ENCODE results near the gene CHGA.

The CHGA gene

GRCh38 chr14:92931681-92932447 lies 8.9 kb downstream of the CHGA start:
- DNase-seq, result no peak

GRCh38 chr14:92932448-92933395 lies 9.8 kb downstream of the CHGA start:
- DNase-seq, result no peak

GRCh38 chr14:92933481-92933880 lies 10.5 kb downstream of the CHGA start:
- no peak for DNase-seq

GRCh38 chr14:92934196-92935085 lies 11.5 kb downstream of the CHGA start:
- DNase-seq, result no peak

GRCh38 chr14:92935446-92935845 lies 12.5 kb downstream of the CHGA start:
- DNase-seq, result no peak

- DNase-seq, result no peak
These were observed 13.1 kb downstream of the CHGA start for GRCh38 chr14:92936085-92936484.

DNA sequence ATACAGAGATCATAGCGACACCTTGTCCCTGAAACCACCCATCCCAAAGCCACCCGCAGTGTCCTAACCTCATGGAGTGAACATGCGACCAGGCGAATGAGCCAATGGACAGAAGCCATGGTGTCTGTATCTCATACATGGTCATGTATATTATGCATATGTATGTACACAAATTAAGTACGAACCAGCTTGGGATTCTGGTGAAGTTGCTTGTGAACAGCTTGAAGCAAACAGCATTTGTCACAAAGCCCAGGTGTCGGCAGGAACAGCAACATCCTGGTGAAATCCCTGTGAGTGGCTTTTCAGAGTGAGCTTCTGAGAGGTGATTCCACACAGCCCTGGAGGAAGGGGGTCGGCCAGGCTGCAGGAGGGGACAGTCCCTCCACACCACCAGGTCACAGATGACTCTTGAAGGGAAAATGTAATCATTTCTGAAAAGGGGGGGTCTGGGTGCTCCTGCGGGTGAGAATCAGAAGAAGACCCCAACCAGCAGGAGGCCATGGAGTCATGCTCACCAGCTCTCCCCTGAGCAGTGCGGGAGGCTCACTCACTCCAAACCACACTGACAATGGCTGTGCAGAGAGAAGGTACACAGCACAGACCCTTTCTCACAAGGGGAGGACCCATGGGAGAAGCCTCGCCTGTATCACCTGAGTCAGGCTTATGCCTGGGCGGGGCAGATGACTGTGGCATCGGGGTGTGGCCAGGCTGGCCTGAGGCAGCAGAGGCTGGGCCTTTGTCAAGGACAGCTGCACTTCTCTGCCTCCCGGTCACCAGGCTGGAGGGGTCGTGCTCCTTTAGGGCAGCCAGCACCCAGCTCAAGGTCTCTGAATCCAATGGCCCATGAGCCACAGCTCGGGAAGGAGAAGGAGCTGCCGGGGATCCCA lies 14.3 kb downstream of the CHGA start:
- no peak for DNase-seq

GRCh38 chr14:92938235-92938875 lies 15.4 kb downstream of the CHGA start:
- DNase-seq, result no peak

DNA sequence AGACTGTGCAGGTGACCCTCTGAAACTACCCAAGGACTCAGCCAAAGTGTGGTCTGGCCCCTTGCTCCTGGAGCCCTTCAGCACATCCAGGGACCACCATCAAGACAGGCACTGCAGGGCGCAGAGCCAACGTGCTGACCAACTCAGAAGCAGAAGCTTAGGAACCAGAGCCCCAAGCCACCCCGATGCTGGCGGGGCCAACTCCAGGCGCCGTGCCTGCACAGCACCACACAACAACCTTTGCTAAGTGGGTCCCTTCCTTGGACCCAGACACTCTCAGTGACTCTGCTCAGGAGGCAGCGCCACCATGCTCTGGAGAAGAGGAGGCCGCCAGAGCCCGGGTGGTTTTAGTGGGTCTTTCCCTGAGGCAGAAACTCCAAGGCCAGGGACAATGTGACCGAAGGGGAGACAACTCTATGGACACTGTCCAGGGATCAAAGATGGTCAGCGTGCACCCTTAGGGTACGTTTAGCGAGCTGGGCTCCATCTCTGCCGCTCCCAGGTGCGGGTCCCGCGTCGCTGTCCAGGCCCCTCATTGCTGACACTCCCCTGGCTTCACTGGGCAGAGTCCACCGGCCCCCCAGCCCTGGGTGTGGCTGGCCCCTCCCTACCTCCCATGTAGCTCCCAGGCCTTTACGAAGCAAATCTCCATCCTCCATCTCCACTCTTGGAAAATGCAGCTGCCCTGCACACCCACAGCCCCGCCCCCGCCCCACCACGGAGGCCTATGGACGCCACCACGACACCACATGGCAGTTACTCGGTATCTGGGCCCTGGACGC lies 16.1 kb downstream of the CHGA start:
- DNase-seq, result no peak

- no peak for DNase-seq
These were observed 16.7 kb downstream of the CHGA start for GRCh38 chr14:92939699-92940098.

DNA sequence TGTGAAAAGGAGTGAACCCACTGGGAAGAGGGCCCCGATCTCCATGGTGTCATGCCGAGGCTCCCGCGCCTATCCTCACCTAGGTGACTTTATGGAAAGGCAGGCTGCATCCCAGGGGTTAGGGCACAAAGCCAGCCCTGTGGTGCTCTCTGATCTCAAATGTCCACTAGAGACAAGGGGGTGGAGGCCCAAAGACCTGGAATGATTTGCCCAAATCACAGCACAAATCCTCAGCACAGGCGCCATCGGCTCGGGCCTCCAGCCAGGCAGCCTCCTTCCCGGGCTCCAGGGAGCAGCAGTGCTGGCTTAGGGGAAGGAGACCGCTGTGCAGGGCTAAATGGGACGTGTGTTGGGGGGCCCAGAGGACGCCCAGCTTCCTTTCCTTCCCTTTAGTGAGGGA lies 17.6 kb downstream of the CHGA start:
- DNase-seq, result no peak

- no peak for DNase-seq
These were observed 18.6 kb downstream of the CHGA start for GRCh38 chr14:92941531-92941930.

DNA sequence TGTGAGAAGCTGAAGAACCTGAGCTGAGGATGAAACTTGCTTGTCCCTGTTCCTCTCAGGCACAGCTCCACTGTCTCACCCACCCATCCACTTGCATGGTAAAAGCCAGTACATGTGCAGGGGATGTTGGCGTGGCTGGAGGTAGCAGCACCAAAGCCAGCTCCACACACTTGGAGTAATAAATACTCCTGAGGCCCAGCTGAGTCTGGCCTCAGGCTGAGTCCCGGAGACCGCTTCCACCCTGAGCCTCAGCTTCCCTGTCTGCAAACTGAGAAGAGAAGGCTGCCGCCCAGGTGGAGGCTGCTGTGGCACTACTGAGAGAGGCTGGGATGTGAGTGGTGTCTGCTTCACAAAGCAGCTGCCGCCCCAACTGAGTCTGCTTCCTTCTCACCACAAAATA lies 19.2 kb downstream of the CHGA start:
- DNase-seq, result no peak

GRCh38 chr14:92942576-92942975 lies 19.6 kb downstream of the CHGA start:
- no peak for DNase-seq

- DNase-seq, result no peak
These were observed 20.2 kb downstream of the CHGA start for GRCh38 chr14:92942976-92943710.

DNA sequence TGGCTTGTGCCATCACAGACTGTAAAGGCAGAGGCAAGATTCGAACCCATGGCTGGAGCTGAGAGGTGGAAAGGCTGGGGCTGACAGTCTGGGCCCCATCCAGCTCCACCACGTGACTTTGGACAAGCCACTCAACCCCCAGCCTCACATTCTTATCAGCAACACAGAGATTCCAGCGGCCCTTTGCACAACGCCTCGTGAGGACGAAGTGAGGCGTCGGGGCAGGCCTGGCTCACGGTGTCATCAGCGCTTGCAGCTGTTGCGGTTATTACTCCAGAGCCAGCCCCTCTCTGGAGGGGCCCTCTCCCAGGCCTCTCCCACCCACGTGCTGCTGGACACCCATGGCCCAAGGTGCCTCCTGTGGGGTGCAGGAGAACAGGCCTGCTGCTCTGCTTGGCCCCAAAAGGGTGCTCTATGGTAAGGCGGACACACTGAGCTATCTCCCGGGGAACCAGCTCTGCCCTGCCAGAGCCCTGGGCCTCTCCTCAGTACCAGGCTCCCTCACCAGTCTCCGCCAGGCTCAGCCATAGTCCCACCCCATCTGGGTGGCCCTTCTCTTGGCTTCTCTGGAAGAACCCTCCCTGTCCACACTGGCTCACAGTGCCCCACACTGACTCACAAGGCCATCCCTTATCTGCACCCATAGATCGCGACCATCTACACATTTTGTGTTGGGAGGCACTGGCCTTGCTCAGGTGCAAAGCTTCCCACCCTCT lies 21.1 kb downstream of the CHGA start:
- no peak for DNase-seq

DNA sequence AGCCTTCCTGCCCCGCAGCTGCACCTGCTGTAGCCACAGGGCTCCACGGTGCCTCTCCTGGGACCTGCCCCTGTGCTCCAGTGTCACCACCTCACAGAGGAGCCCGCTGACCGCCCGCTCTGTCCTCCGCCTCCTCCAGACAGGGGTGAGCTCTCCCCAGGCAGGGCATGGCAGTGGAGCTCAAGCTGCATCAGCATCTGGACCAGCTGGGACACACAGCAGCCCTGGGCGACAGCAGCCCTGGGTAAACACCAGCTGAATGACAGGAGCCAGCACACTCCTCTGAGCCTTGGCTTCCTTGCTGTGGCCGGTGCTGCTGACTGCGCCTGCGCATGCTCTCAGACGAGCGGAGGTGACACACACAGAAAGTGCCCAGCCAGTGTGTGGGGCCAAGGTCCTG lies 22.0 kb downstream of the CHGA start:
- DNase-seq, result no peak

- no peak for DNase-seq
These were observed 22.6 kb downstream of the CHGA start for GRCh38 chr14:92945544-92945943.
